HG03135 (cell line): ENCODE measurements around the gene SRA1.
"Not testable (repeated sequence)": the region's sequence is repeated elsewhere in the genome, so short reads cannot be mapped to it uniquely, and the experiment has no call there.

Experiments used
- ATAC-seq: cut with Tn5 transposase; IDR thresholded peaks from one replicate; pipeline ENCODE4 v1.9.1; 2021; ENCODE audit warnings: mild to moderate bottlenecking, moderate library complexity; ENCODE audit not compliant: unreplicated experiment

Gene SRA1

DNA sequence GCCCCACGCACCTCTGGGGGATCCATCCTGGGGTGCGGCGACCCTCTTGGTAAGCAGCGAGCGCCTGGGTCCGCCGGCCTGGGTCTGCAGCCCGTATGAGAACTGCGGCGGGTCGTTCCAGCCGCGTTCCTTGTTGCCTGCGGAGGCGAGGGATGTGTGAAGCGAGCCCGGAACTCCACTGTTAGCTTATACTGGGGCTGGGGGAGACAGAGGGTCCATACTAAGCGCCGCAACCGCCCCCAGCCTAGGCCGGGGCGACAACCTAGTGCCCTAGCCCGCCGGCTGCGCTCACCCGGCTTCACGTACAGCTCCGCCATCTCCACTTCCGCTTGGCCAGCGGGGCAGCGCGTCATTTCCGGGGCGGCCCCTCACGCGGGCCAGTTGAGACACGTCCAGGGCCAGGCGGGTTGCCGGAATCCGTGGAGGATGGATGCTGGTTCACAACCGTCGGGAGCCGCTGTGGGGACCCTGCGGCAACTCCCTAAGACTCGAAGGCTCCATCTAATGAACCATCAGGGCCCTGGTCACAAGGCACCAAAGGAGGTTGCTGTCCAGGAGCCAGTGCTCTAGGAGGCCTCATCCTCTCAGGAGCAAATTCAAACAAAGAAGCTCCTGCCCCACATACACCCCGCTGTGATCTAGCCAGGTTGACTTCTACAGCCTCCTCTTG, at the start of gene SRA1:
TSS of gene SRA1 (minus strand) at position 338 of the 670 bp plus-strand sequence. CDS start at position 317, 21 bp downstream.
- peak; percentile 97 for ATAC-seq

- ATAC-seq, result no peak
These were observed 49.8 kb upstream of the SRA1 start for GRCh38 chr5:140607031-140607430.

- no peak for ATAC-seq
These were observed 48.6 kb upstream of the SRA1 start for GRCh38 chr5:140605879-140606278.

GRCh38 chr5:140603734-140604133, 46.5 kb upstream of the SRA1 start:
- ATAC-seq, result no peak

DNA sequence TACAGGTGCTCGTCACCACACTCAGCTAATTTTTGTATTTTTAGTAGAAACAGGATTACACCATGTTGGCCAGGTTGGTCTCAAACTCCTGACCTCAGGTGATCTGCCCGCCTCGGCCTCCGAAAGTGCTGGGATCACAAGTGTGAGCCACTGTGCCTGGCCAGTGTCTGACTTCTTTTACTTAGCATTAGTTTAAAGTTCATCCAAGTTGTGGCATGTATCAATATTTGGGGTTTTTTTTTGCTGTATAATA, 46.1 kb upstream of the SRA1 start:
- ATAC-seq, result not testable (repeated sequence)

GRCh38 chr5:140602147-140602546, 44.9 kb upstream of the SRA1 start:
- ATAC-seq, result no peak

GRCh38 chr5:140600096-140600495, 42.8 kb upstream of the SRA1 start:
- ATAC-seq, result no peak

DNA sequence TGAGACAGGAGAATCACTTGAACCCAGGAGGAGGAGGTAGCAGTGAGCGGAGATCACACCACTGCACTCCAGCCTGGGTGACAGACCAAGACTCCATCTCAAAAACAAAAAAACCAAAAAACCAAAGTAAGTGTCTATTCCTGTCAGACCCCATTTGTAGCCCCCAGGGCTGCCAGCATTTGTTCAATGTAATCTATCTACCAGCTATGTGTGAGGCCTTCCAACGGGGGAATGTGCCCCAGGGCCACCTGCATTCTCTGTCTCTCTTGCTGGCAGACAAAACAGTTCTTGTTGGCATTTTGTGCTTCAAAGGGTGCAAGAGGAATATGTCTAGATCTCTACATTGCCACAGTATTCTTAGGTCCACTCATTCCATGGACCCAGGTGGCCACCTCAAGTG, 41.6 kb upstream of the SRA1 start:
- no peak for ATAC-seq

- no peak for ATAC-seq
These were observed 39.1 kb upstream of the SRA1 start for GRCh38 chr5:140596321-140596741.

DNA sequence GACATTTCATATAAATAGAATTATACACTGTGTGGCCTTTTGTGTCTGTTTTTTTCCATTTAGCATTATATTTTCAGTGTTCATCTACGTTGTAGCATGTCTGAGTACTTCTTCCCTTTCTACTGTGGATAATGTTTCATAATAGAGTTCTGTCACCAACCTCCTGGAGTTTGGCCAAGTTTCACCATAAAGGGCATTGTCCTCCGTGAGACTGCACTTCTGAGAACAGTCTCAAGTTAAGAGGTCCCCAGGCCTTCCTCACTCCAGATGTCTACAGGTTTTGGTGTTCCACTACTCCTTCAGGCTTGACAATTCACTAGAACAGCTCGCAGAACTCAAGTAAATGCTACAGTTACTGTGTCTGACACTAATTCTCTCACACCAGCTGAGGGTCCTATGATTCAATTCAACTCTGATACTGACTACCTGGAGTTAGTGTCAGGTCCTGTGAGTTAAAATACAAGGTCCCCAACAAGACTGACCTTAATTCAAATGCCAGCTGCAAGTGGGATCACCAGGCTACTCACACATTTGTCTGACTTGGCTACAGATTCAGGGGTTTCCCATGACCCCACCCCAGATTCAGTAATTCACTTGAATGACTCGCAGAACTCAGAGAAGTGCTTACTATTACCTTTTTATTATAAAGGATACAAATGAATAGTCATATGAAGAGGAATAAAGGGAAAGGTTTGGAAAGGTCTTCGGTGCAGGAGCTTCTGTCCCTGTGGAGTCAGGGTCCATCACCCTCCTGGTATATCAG, 38.4 kb upstream of the SRA1 start:
- no peak for ATAC-seq

GRCh38 chr5:140594169-140594568, 36.9 kb upstream of the SRA1 start:
- no peak for ATAC-seq

GRCh38 chr5:140593070-140593469, 35.8 kb upstream of the SRA1 start:
- not testable (repeated sequence) for ATAC-seq

DNA sequence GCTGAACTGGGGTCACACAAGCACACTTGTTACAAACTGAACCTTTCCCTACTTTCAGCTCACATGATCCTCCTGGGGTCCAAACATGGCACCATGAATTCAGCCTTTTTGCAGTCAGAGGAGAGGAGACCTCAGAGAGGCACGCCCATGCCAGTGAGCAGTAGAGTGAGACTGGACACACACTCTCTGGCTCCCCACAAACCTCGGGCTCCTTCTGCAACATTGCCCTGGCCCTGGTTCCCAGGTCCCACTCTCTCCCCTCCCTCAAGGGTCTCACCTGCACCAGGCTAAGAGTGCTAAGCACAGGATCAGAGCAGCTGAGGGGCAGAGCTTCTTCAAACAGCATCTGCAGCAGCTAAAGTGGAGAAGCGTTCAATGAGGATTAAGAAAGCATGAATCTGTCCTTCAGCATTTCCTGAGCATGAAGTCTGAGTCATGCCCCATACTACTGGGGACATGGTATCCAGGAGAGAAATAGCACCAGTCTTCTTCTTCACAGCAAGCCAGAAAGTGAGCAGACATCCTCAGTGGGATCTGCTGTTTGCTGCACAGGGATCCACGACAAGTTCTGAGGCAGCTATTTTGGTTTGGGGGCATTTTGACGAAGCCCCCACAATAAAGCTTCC, 34.6 kb upstream of the SRA1 start:
- ATAC-seq, result no peak

DNA sequence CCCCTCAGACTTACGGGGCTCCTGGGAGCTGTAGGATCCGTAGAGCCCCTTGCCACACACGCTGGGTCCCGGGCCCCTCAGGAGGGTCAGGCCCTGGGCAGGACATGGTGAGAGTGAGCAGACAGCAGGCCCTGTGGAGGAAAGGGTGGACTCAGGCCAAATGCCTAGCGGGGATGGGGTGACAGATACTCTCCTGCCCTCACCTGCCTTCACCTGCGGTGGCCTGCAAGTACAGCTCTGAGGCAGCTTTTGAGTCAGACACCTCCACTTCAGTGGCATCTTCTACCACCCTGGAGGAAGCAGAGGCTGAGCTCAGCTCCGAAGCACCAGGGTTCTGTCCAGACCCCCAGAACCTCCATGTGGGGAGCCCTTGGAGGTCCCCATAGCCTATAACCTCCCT, 33.6 kb upstream of the SRA1 start:
- no peak for ATAC-seq

- ATAC-seq, result no peak
These were observed 31.2 kb upstream of the SRA1 start for GRCh38 chr5:140588311-140589070.

- no peak for ATAC-seq
These were observed 30.2 kb upstream of the SRA1 start for GRCh38 chr5:140587495-140587894.

DNA sequence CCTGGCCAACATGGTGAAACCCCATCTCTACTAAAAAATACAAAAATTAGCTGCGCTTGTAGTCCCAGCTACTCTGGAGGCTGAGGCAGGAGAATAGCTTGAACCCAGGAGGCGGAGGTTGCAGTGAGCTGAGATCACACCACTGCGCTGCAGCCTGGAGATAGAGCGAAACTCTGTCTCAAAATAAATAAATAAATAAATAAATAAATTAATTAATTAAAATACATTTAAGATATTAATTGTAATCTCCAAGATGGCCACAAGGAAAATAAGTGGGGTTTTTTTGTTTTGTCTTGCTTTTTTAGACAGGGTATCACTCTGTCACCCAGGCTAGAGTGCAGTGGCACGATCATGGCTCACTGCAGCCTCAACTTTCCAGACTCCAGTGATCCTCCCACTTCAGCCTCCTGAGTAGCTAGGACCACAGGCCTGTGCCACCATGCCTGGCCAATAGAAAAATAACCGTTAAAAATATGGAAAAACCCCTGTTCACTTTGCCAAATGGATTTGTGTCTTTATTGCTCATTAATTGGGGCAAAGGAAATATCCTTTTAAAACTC, 22.0 kb upstream of the SRA1 start:
- ATAC-seq, result not testable (repeated sequence)

DNA sequence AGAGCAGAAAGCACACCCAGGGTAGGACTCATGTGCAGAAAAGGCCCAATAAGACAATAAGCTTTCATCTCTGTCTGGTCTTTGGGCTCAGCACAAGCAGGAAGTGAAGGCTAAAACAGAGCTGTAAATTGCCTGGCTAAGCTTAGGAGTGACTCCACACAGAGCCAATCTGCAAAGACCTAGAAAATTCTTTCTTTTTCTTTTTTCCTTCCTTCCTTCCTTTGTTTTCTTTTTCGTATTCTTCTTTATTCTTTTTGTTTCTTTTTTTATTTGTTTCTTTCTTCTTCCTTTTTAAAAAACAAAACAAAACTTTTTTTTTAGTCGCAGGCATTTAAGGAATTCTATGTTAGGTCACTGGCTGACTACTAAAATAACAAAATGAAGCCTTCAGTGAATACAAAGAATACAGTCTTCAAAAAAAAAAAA, 19.5 kb upstream of the SRA1 start:
- no peak for ATAC-seq

- no peak for ATAC-seq
These were observed 18.0 kb upstream of the SRA1 start for GRCh38 chr5:140575309-140575708.

DNA sequence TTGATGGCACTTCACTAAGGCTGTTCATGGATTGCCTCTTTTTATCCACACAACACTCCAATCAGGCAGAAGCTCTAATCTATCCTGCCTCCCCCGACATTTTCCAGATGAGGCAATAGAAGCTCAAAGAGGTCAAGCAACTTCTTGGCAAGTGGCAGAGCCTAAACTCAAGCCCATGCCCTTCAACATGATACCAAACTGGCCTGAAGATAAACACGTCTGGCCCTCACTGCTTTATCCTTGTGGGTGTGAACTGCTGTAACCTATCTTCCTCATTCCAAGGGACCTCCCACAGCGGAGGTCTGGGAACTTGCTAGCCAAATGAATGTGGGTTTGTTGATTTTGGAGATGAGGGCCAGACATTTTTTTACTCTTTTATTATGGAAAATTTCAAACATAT, 16.9 kb upstream of the SRA1 start:
- no peak for ATAC-seq

GRCh38 chr5:140573683-140574082, 16.4 kb upstream of the SRA1 start:
- ATAC-seq, result no peak
